ENCODE measurements around the gene CPM. TPM values are rescaled to one million over a fixed set of nuclear protein-coding genes. Genes with fewer than 3 reads are reported as not detected.
"Not testable (repeated sequence)": the region's sequence is repeated elsewhere in the genome, so short reads cannot be mapped to it uniquely, and the experiment has no call there.

Gene CPM
- total RNA-seq, 1 donor from 2014 or later = 0.64 TPM

DNA sequence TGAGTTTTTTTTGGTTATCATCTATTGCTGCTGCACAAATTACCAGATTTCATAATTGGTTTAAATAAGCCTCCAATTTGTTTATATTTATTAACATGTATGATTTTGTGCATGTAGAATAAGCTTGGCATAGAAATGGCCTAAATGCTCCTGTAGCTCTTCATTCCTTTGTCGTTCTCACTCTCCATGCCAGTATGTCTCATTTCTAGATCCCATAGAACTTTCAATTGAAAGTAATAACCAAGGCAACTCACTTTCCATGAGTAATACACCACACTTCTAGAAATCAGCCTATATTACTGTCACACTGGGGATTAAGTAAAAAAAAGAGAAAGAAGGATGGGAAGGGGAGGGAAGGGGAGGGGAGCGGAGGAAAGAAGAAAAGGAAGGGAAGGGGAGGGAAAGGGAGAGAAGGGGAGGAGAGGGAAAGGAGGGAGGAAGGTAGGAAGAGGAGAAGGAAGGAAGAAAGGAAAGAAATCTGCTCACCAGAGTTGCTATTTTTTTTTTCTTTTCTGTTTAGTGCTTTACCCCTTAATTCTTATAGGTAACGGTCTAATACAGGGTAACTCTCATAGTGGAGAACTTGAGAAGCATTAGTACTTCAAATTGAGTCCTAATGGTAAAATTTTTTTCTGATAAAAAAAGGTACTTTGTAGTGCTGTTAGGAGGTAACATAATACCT, 79.4 kb downstream of the CPM start:
- no peak for DNase-seq (ENCODE audit: low read depth in 2 of 2)

DNA sequence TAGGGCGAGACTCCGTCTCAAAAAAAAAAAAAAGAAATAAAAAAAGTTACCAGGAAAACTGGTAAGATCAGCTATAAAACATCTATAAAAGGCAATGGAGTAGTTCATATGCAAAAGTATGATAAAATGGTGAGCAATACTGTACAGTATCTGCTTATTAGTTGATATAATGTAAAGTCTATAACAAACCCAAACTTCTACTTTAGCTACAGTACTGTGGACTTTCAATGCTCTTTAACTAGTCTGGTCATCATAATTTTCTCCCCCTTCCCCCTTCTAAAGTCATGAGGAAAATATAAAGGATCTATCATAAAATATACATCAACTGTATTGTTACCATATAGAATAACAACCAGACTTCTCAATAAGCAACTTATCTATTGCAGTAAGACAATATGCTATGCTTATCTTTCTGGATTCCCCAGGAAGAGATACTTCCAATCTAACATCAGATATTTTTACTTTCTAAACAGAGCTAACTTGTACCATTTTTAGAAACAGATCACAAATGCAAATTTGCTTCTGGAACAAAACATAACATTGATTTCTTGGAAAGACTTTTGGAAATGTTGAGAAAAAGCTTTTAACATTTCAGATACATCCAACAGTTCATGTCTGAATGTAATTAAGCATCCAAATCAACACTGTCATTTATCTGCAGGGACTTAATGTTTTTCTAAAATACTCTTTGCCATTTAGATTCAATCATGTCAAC, 81.2 kb downstream of the CPM start:
- no peak for DNase-seq (ENCODE audit: low read depth in 2 of 2)

DNA sequence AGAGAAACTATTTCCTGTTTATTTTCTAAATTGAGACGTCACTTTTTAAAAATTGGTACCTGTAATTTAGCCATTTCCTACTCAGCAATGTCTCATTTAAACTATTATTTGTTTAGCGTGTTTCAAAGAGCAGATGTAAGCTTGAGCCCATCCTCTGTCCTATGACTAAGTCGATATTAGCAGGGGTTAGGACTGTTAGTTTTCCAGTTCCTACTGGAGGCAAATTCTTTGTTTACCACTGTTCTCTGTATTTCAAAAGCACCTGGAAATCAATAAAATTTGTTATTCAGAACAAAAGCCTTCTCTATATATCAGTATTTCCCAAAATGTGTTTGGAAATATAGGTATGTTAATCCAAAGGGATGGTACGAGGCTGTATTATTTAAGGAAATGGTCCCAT, 82.6 kb downstream of the CPM start:
- no peak for DNase-seq (ENCODE audit: low read depth in 2 of 2)

DNA sequence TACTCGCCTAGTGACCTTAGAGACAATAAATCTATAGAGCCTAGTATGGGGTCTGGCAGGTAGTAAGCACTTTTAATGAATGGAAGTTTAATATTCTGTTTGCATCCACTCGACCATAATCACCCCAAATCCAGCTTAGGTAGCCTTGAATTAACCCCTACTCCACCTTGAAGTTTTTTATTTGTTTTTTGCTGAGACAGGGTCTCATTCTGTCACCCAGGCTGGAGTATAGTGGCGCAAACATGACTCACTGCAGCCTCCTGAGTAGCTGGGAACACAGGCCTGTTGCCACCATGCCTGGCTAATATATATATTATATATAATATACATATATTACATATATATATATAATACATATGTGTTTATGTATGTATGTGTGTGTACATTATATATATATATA, 86.2 kb downstream of the CPM start:
- no peak for DNase-seq (ENCODE audit: low read depth in 2 of 2)

DNA sequence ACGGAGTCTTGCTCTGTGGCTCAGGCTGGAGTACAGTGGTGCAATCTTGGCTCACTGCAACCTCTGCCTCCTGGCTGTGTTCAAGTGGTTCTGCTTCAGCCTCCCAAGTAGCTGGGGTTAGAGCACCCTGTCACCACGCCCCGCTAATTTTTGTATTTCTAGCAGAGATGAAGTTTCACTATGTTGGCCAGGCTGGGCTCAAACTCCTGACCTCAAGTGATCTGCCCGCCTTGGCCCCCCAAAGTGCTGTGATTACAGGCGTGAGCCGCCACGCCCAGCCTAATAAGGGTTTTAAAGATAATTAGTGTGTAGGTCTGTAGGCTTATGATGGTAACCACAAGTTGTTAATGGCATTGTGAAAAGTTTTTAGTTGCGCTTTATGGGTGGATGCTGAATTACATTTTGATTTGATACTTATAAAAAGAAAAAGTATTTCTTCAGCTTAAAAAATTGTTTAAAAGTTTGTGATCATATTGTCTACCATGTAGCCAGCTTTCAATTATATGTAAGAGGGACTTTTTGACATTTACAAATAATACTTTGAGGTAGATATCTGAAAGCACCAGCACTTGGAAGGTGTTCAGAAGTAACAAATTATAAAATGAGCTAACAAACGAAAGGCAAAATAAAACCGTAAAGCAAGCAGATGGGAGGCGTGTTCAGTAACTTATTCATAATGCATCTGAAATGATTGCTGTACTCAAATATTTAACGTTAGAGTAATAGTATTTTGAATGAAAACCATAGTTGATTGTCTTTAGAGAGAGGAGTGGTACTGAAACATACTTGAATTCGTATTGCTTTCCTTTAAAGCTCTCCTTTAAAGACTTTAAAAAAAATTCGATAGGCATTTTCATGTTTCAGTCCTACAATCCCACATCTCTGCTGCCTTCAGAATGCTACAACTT, 87.9 kb downstream of the CPM start:
- DNase-seq (ENCODE audit: low read depth in 2 of 2) = no peak

DNA sequence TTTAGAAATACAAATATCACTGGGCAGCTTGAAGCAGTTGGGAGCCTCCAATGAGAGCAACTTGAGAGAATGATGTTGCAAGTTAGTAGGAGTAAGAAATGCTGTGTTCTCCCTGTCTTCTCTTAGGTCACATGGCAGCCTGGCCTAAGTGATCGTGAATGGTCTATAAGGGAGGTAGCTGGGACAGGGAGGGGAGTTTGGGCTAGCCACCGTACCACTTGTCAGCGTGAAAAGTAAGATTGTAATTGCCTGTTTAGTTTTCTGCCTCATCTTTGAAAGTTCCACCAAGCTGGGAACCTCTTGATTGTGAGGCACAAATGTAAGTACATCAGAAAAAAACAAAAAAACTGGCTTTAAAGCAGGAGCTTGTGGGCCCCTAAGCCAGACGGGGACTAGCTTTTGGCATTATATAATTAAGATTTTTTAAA, 88.6 kb downstream of the CPM start:
- no peak for DNase-seq (ENCODE audit: low read depth in 2 of 2)

DNA sequence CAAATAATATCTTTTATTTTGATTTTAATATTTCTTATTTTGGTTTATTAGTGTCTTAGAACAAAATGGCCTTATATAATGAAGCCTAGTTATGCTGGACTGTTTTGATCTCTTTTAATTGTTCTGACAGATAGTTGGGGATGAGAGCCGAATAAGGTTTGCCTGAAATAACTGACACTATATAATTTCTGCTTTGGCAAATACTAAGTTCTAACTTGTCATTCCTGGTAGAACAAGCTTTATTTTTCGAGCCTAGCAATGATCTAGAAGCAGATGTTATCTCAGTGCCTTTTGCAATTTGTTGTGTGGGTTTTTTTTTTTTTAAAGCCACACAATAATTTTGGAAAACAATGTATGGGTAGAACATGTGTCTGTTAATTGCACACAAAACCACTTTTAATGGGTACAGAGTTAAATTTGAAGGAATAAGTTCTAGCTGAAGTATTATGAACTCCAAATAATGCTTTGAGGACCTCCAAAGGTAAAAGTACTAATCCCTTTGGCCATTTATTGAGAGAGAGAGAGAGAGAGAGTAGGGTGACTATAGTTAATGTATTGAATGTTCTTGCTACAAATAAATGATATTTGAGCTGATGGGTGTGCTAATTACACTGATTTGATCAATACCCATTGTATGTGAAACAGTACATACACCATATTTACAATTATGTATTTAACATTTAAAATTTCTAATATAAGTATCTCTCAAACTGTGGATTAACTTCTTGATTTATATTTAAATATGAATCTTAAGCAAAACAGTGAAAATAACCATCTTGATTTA, 90.0 kb downstream of the CPM start:
- DNase-seq (ENCODE audit: low read depth in 2 of 2) = no peak

DNA sequence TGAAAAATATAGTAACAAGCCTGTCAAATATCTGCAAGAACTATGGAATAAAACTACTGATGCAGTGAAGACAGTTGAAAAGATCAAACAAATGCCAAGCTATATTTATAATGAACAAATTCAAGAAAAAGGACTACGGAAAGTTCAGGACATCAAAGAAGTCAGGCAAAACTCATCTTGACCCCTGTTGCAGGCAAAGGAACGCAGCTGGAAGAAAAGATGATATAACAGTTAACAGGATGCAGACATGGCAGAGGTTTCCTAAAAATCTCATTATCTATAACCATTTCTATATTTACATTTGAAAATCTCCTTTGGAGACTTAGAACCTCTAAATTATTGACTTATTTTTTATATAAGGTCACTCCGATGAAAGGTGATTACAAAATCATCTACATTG, 90.8 kb downstream of the CPM start:
- no peak for DNase-seq (ENCODE audit: low read depth in 2 of 2)

DNA sequence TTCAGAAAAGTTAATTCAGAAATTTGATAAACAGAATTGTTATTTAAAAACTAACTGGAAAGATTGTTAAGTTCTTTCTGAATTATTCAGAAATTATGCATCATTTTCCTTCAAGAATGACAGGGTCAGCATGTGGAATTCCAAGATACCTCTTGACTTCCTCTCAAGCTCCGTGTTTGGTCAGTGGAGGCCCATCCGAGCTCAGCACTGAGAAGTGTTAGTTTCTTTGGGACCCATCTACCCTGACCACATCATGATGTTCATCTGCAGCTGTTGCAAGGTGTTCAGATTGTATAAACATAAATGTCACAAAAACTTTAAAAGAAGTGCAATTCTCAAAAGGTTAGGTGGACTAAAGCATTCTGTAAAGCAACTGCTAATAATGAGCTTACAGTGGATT, 91.3 kb downstream of the CPM start:
- DNase-seq (ENCODE audit: low read depth in 2 of 2) = no peak

DNA sequence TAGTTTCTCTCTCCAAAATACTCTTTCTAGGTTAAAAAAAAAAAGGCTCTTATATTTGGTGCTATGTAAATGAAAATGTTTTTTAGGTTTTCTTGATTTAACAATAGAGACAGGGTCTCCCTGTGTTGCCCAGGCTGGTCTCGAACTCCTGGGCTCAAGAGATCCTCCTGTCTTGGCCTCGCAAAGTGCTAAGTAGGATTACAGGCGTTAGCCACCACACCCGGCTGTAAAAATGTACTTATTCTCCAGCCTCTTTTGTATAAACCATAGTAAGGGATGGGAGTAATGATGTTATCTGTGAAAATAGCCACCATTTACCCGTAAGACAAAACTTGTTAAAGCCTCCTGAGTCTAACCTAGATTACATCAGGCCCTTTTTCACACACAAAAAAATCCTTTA, 91.8 kb downstream of the CPM start:
- DNase-seq (ENCODE audit: low read depth in 2 of 2) = not testable (repeated sequence)

DNA sequence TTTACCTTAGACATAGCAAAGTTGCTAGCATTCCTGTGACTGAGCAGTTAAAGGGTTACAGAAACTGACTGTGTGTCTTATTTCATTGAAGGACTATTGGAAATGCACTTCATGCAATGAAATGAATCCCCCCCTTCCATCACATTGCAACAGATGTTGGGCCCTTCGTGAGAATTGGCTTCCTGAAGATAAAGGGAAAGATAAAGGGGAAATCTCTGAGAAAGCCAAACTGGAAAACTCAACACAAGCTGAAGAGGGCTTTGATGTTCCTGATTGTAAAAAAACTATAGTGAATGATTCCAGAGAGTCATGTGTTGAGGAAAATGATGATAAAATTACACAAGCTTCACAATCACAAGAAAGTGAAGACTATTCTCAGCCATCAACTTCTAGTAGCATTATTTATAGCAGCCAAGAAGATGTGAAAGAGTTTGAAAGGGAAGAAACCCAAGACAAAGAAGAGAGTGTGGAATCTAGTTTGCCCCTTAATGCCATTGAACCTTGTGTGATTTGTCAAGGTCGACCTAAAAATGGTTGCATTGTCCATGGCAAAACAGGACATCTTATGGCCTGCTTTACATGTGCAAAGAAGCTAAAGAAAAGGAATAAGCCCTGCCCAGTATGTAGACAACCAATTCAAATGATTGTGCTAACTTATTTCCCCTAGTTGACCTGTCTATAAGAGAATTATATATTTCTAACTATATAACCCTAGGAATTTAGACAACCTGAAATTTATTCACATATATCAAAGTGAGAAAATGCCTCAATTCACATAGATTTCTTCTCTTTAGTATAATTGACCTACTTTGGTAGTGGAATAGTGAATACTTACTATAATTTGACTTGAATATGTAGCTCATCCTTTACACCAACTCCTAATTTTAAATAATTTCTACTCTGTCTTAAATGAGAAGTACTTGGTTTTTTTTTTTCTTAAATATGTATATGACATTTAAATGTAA, 93.5 kb downstream of the CPM start:
- no peak for DNase-seq (ENCODE audit: low read depth in 2 of 2)

DNA sequence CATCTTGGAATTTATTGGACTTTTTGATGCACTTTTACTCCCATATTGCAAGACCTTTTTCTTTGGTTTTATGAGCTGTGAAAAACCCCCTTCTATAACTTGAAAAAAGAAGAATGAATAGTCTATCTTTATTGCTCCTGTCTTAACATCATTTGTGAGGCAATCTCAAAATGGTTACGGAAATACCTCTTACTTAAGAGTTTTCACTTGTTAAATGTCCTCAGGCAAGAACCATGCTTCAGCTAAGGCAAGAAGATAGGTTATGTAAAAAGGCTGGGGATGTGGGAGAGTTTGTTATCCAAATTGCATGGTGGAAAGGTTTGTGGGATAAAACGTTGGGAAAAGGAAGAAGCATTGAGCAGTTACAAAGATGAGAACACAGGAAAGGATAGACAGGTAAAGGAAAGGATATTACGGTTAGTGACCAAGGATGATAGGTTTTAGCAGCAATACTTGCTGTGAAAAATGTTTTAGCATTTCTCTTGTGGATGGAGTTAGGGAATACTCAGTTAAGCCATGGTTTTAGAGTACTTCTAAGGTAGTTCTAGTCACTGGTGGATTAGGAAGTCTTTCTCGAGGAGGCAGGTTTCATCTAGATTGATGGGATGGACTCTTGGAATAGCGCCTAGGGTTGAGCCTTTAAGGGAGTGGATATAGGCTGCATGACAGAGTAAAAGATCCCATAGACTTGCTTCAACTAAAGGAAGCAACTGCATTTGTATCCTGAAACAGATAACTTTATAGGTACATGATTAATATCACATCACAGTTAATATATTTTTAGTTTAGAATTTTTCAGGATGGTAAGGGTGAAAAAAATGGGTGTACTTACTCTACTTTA, 94.7 kb downstream of the CPM start:
- no peak for DNase-seq (ENCODE audit: low read depth in 2 of 2)

DNA sequence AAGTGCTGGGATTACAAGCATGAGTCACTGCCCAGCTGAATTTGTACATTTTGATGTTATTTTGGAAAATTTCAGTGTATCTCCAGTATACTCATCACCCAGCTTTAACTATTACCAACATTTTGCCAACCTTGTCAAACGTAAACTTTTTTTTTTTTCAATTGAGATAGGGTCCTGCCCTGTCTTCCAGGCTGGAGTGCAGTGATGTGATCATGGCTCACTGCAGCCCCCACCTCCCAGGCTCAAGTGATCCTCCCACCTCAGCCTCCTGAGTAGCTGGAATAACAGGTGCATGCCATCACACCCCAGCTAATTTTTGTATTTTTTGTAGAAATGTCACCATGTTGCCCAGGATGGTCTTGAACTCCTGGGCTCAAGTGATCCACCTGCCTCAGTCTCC, 95.8 kb downstream of the CPM start:
- no peak for DNase-seq (ENCODE audit: low read depth in 2 of 2)

DNA sequence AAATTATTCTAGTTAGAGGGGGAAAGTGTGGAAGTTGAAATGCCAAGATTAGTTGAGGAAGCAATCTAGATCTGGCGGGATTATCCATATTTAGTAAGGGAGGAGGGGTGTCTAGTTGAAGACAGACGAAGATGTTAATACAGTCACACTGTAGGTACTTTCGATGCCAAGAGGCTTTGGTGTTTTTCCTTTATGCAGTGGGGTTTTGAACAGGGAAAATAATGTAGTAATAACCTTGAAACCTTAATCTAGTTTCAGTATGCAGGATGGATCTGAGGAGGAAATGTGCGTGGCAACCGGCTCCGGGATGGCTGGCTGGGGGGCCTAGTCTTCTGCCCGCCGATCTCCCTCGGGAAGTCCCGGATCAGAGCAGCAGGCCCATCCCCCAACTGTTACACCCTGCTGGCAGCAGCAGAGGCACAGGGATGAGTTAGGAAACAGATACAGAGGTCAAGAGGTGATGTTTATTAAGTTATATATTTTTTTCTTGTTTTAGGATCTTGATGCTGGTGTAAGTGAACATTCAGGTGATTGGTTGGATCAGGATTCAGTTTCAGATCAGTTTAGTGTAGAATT, 97.5 kb downstream of the CPM start:
- DNase-seq (ENCODE audit: low read depth in 2 of 2) = no peak

DNA sequence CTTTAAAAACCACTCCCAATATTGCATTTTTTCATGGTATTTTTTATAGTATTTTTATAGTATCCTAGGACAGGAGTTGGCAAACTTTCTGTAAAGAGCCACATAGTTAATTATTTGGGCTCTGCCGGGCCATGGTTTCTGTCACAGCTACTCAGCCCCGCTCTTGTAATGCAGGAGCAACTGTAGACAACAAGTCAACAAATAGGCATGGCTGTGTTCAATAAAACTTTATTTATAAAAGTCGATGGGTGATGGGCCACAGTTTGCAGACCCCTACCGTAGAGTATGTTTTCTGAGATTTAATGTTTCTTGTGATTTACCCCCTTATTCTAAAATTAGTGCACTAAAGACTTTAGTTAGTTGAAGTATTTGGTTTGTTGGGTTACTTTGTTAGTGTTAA, 99.5 kb downstream of the CPM start:
- DNase-seq (ENCODE audit: low read depth in 2 of 2) = no peak

DNA sequence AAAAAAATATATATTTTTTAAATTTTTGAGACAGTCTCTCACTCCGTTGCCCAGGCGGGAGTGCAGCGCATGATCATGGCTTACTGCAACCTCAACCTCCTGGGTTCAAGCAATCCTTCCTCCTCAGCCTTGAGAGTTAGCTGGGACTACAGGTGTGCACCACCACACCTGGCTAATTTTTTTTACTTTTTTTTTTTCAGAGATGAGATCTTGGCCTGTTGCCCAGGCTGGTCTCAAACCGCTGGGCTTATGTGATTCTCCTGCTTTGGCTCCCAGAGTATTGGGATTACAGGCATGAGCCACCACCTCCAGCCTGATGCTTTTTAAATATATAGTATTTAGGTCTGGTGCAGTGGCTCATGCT, 100.5 kb downstream of the CPM start:
- no peak for DNase-seq (ENCODE audit: low read depth in 2 of 2)

DNA sequence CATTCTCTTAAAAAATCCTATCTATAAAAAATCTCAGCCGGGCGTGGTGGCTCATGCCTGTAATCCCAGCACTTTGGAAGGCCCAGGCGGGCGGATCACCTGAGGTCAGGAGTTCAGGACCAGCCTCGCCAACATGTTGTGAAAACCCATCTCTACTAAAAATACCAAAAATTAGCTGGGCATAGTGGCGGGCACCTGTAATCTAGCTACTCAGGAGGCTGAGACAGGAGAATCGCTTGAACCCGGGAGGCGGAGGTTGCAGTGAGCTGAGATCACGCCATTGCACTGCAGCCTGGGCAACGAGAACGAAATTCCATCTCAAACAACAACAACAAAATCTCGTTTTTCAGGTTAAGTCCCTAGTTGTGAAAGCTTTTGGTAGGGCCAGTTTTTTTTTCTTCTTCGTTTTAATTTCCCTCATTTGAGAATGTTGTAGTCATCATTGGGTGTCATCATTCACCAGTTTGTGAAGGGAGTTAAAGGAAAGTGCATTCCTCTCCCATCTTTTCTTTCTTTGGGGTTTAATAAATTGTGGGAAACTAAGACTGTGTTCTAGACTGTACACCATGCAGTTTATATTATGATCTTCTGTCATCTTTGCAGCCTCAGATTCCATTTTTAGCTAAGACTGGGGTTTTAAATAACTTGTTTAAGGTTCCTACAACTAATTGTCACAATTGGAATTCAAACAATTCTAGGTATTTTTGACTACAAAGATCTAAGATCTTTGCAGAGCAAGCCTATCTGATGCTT, 101.0 kb downstream of the CPM start:
- DNase-seq (ENCODE audit: low read depth in 2 of 2) = no peak

DNA sequence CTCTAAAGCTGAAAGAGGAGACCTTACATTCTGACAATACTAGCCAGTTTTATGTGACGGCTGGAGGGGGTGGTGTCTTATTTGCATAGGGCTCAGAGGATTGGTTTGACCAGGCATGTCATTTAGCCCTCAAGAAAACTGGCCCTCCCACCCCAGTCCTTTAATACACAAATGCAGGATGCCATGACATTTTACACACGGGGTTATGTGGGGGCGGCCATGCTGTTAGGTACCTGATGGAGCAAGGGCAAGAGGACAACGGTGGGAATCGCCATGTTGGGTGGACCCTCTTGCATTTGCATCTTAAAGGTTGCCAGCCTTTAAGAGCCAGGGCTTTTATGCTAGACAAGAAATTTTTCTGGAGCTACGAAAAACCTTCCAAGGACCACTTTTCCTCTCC, 101.7 kb downstream of the CPM start:
- no peak for DNase-seq (ENCODE audit: low read depth in 2 of 2)

Data from dermis microvascular lymphatic vessel endothelial cell (primary cell).